Middle frontal gyrus (tissue), 1 donor: Measurements from ENCODE around the gene SLC49A3.

Source experiments
- DNase-seq: peaks from one replicate; pipeline ENCODE4 v3.0.0-alpha.2; 2015; ENCODE audit warnings: low spot score; ENCODE audit errors: extremely low spot score

Gene SLC49A3

GRCh38 chr4:666822-667544 is 22.0 kb downstream of the SLC49A3 start:
- no peak for DNase-seq

DNA sequence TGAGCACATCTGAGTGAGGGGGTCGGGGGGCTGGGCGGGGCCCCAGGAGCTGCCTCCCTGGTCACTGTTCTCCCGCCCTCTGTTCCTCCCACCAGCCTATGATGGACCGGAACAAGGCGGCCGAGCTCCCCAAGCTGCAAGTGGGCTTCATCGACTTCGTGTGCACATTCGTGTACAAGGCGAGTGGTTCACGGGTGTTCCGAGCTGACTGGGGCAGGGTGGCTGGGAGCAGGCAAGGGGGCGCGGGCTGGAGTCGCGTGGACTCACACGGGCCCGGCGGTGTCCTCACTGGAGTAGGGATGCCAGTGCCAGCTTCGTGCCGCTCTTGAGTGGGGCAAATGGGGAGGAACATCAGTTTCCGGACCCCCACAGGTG is 22.5 kb downstream of the SLC49A3 start:
- DNase-seq: no peak

DNA sequence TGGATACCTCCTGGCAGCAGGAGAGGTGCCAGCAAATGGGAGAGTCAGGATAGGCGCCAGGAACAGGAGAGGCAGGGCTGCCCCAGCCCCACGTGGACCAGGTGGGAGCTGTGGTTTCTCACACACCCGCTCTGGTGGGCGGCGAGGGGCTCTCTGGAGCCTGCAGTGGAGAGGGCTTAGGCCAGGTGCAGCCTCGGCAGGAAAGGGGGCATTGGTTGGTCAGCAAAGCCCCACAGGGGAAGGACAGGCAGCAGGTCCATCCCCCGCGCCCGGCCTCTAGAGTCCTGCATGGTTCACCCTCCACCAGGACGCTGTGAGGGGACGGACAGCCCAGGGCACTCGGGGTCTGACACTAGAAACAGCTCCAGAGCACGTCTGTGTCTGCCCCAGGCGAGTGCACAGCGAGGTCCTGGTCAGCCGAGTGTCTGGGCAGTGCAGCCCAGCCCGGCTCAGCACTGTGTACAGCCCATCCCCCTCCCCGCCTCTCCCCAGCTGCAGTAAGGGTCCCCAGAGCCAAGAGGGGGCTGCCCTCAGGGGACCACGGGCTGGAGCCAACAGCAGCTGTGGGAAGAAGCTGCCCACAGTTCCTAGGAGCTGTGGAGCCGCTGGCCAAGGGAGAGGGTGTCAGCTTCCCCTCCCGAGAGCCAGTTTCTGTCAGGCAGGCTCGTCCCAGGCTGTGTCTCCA is 23.1 kb downstream of the SLC49A3 start:
- DNase-seq: no peak

GRCh38 chr4:665381-665750 is 23.6 kb downstream of the SLC49A3 start:
- DNase-seq: no peak

DNA sequence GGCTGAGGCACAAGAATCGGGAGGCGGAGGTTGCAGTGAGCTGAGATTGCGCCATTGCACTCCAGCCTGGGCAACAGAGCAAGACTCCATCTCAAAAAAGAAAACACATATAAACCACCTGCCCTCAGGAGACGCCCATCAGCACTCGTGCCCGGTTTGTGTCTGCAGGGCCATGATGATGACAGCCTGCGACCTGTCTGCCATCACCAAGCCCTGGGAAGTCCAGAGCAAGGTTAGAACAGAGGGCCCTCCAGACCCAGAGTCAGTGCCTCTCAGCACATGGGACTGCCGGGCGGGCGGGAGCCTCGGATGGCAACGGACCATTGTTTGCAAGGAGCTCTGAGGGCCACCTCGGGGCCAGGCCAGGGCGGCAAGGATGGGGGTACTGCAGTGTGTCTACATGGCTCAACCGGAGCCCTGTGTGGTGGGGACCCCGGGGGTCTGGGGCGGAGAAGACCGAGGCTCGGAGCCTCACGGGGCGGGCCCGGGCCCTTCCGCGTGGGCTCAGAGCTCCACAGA is 24.2 kb downstream of the SLC49A3 start:
- DNase-seq: no peak

GRCh38 chr4:663438-664428 is 25.2 kb downstream of the SLC49A3 start:
- no peak for DNase-seq

GRCh38 chr4:663046-663437 is 25.9 kb downstream of the SLC49A3 start:
- no peak for DNase-seq

- DNase-seq: no peak
These were observed 26.8 kb downstream of the SLC49A3 start for GRCh38 chr4:661881-662761.

- DNase-seq: no peak
These were observed 27.7 kb downstream of the SLC49A3 start for GRCh38 chr4:661231-661630.

- no peak for DNase-seq
These were observed 28.6 kb downstream of the SLC49A3 start for GRCh38 chr4:660401-660800.

GRCh38 chr4:659851-660250 is 29.1 kb downstream of the SLC49A3 start:
- no peak for DNase-seq

DNA sequence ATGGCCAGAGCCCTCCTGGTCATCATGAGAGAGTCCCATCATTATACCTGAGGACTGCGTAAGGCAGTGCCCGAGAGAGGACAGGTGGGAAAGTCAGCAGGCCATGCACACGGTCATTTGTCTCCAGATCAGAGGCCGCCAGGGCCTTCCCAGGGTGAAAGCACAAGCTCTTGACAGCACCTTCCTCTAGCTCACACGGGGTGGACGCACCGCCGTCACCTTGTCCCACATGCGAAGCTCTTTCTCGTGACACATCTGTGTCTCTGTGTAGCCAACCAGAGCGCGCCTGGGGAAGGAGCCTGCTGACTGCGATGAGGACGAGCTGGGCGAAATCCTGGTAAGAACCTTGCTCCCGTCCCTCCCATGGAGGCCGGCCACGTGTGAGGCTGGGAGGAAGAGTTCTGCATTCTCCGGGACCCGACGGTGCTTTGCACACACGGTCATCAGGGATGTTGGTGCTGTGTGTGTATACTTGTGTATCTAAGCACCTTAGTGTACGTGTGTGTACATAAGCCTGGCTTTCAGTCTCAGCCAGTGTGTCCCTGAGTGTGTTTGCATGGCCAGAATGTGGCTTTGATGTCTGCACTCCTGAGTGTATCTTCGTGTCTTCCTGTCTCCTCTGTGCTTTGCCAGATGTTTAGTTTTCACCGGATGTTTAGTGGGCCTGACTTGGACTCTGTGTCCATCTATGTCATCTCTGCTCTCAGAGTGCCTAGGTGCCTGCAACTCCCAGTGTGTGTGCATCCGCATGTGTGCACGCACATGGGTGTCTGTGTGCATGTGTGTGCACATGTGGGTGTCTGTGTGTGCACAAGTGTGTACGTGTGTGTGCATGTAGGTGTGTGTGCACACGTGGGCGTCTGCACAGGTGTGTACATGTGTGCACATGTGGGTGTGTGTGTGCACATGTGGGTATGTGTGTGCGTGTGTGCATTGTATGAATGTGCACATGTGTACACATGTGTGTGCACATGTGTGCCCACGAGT is 30.0 kb downstream of the SLC49A3 start:
- no peak for DNase-seq

DNA sequence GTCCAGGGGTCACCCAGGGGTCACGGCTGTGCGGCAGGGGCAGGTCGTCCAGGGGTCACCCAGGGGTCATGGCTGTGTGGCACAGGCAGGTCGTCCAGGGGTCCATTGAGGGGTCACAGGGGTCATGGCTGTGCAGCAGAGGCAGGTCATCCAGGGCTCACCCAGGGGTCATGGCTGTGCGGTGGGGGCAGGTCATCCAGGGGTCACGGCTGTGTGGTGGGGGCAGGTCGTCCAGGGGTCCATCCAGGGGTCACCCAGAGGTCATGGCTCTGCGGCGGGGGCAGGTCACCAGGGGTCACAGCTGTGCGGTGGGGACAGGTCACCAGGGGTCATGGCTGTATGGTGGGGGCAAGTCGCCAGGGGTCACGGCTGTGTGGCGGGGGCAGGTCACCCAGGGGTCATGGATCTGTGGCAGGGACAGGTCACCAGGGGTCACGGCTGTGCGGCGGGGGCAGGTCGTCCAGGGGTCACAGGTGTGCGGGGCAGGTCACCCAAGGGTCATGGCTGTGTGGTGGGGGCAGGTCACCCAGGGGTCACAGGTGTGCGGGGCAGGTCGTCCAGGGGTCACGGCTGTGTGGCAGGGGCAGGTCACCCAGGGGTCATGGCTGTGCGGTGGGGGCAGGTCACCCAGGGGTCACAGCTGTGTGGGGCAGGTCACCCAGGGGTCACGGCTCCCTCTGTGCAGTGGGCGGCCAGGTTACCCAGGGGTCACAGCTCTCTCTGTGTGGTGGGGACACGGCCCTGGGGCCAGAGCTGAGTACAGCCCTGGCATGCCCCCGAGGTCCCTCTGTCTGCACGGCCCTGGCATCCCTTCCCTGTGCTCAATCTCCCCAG is 30.9 kb downstream of the SLC49A3 start:
- no peak for DNase-seq

- no peak for DNase-seq
These were observed 31.6 kb downstream of the SLC49A3 start for GRCh38 chr4:657338-657833.

- DNase-seq: no peak
These were observed 32.3 kb downstream of the SLC49A3 start for GRCh38 chr4:656436-657337.

DNA sequence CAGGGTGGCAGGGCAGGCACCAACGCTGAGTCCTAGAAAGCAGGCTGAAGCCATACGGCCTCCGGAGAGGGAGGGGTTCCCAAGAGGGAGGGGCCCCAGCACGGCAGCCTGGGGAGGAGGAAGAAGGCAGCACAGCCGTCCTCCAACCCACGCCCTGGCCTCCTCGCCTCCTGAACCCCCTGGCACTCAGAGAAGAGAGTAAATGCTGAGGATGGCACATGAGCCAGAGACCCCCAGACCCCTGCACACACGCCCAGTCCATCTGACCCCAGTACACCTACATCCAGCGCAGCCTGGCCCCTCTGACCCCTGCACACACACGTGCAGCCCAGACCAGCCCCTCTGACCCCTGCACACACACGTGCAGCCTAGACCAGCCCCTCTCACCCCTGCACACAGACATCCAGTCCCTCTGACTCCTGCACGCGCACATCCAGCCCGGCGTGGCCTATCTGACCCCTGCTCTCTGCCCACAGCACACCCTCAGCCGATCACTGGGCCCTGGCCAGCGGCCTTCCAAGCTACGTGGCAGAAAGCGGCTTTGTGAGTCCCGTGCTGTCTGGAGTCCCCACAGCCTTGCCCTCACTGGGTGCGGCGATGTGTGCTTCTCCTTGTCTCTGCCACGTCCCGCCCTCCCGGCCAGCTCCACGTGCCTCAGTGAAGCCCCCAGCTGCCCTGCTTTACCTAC is 33.3 kb downstream of the SLC49A3 start:
- no peak for DNase-seq
